ENCODE results near the gene IL36A.

The IL36A gene

DNA sequence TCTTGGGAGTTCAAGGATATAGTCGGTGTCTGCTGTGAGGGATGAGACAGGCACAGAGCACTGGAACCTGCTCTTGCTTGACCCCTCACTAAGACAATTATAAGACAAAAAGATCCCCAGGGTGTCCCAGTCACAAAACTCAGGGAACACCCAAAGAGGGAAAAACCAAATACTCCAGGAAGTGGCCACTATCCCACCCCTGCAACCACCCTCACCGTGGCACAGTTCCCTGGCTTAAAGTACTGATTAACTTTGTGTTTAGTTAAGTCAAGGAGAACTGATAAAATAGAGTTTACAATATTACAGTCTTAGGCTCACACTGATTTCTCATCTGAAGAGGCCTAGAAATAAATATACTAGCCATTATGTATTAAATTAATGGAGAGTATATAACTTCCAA, 33.9 kb downstream of the IL36A start:
- H3K4ac ChIP-seq (ENCODE audit: low read depth in 1 of 2, low read length in 2 of 2) = no peak overlapping the region
- H3K4me1 ChIP-seq (ENCODE audit: control insufficient read depth, insufficient read depth, low read depth, low read length) = no peaks in the 10 kb centered on the region
- no peak overlapping the region for H4K8ac ChIP-seq (ENCODE audit: low read length)
- no peak overlapping the region for H2BK5ac ChIP-seq (ENCODE audit: low read depth, low read length, poor library complexity, severe bottlenecking)
- no peak overlapping the region for H3K27ac ChIP-seq (ENCODE audit: low read length, poor library complexity, severe bottlenecking)
- peaks cover 21 to 23% of the 10 kb centered on the region in 2 experiments for H3K27me3 ChIP-seq (ENCODE audit: control insufficient read depth in 1 of 2, insufficient read depth in 1 of 2, low read length in 2 of 2)
- no peak overlapping the region for H2BK15ac ChIP-seq (ENCODE audit: low read depth, poor library complexity, severe bottlenecking)
- H2BK12ac ChIP-seq (ENCODE audit: low read length in 2 of 2) = no peak overlapping the region
- H3K14ac ChIP-seq (ENCODE audit: low read length in 2 of 2) = no peak overlapping the region
- no peaks in the 10 kb centered on the region for H3K9me3 ChIP-seq (ENCODE audit: control insufficient read depth, low read length)
- H2BK120ac ChIP-seq (ENCODE audit: low read depth, low read length) = no peak overlapping the region
- H2AFZ ChIP-seq (ENCODE audit: low read depth, low read length) = no peak overlapping the region
- H3K18ac ChIP-seq (ENCODE audit: low read depth in 1 of 2, low read length in 2 of 2) = no peak overlapping the region
- WGBS = 94% methylated on average over 1 of the region's 2 CpGs
- DNase-seq = no peak
- H3K4me3 ChIP-seq (ENCODE audit: insufficient read depth in 1 of 2, low read depth in 1 of 2, low read length in 2 of 2) = no peak overlapping the region
- no peak overlapping the region for H3K4me2 ChIP-seq (ENCODE audit: low read length, poor library complexity, severe bottlenecking)
- H4K91ac ChIP-seq (ENCODE audit: low read length) = no peak overlapping the region
- no peak overlapping the region for H3K9ac ChIP-seq (ENCODE audit: low read length)
- H3K23ac ChIP-seq (ENCODE audit: low read length in 2 of 2) = no peak overlapping the region
- H2AK5ac ChIP-seq (ENCODE audit: low read length, severe bottlenecking) = no peak overlapping the region
- no peaks in the 10 kb centered on the region for H3K79me1 ChIP-seq (replicated peaks; ENCODE audit: low read length, poor library complexity, severe bottlenecking)
- H3K36me3 ChIP-seq (ENCODE audit: control insufficient read depth in 1 of 2, insufficient read depth in 2 of 2, low read depth in 1 of 2, low read length in 2 of 2) = no peaks in the 10 kb centered on the region

- Histone ChIP-seq H3K18ac (ENCODE audit: low read depth in 1 of 2, low read length in 2 of 2) (no peak overlapping the region), H3K27me3 (ENCODE audit: control insufficient read depth in 1 of 2, insufficient read depth in 1 of 2, low read length in 2 of 2) (peaks cover 16 to 21% of the 10 kb centered on the region in 2 experiments)
- WGBS = 27% methylated on average over 5 of the region's 5 CpGs
These were observed 34.5 kb downstream of the IL36A start for GRCh38 chr2:113039719-113040118.

GRCh38 chr2:113041871-113042270, 36.6 kb downstream of the IL36A start:
- Histone ChIP-seq H4K8ac (ENCODE audit: low read length) (no peak overlapping the region), H2BK120ac (ENCODE audit: low read depth, low read length) (no peak overlapping the region), H3K9me3 (ENCODE audit: control insufficient read depth, low read length) (peaks cover 5% of the 10 kb centered on the region), H3K23ac (ENCODE audit: low read length in 2 of 2) (no peak overlapping the region), H3K4ac (ENCODE audit: low read depth in 1 of 2, low read length in 2 of 2) (no peak overlapping the region), H3K4me3 (ENCODE audit: insufficient read depth in 1 of 2, low read depth in 1 of 2, low read length in 2 of 2) (no peak overlapping the region), H3K27me3 (ENCODE audit: control insufficient read depth in 1 of 2, insufficient read depth in 1 of 2, low read length in 2 of 2) (peaks cover 10 to 15% of the 10 kb centered on the region in 2 experiments), H3K18ac (ENCODE audit: low read depth in 1 of 2, low read length in 2 of 2) (no peak overlapping the region), H3K27ac (ENCODE audit: low read length, poor library complexity, severe bottlenecking) (no peak overlapping the region), H3K4me2 (ENCODE audit: low read length, poor library complexity, severe bottlenecking) (no peak overlapping the region), H2BK5ac (ENCODE audit: low read depth, low read length, poor library complexity, severe bottlenecking) (no peak overlapping the region), H2BK12ac (ENCODE audit: low read length in 2 of 2) (no peak overlapping the region), H2AFZ (ENCODE audit: low read depth, low read length) (no peak overlapping the region), H2BK15ac (ENCODE audit: low read depth, poor library complexity, severe bottlenecking) (no peak overlapping the region), H3K4me1 (ENCODE audit: control insufficient read depth, insufficient read depth, low read depth, low read length) (no peaks in the 10 kb centered on the region), H3K9ac (ENCODE audit: low read length) (no peak overlapping the region), H2AK5ac (ENCODE audit: low read length, severe bottlenecking) (no peak overlapping the region), H3K36me3 (ENCODE audit: control insufficient read depth in 1 of 2, insufficient read depth in 2 of 2, low read depth in 1 of 2, low read length in 2 of 2) (no peaks in the 10 kb centered on the region), H3K14ac (ENCODE audit: low read length in 2 of 2) (no peak overlapping the region), H4K91ac (ENCODE audit: low read length) (no peak overlapping the region), H3K79me1 (replicated peaks; ENCODE audit: low read length, poor library complexity, severe bottlenecking) (no peaks in the 10 kb centered on the region)
- WGBS = 57% methylated on average over 4 of the region's 5 CpGs
- no peak for DNase-seq

More at GRCh38 chr2:113039719-113040118, 34.5 kb downstream of the IL36A start:
- Histone ChIP-seq H3K4me2 (ENCODE audit: low read length, poor library complexity, severe bottlenecking) (no peak overlapping the region), H3K4me3 (ENCODE audit: insufficient read depth in 1 of 2, low read depth in 1 of 2, low read length in 2 of 2) (no peak overlapping the region), H3K14ac (ENCODE audit: low read length in 2 of 2) (no peak overlapping the region), H2AFZ (ENCODE audit: low read depth, low read length) (no peak overlapping the region), H3K4ac (ENCODE audit: low read depth in 1 of 2, low read length in 2 of 2) (no peak overlapping the region), H4K91ac (ENCODE audit: low read length) (no peak overlapping the region), H2BK15ac (ENCODE audit: low read depth, poor library complexity, severe bottlenecking) (no peak overlapping the region), H3K79me1 (replicated peaks; ENCODE audit: low read length, poor library complexity, severe bottlenecking) (no peaks in the 10 kb centered on the region), H2BK120ac (ENCODE audit: low read depth, low read length) (no peak overlapping the region), H3K23ac (ENCODE audit: low read length in 2 of 2) (no peak overlapping the region), H3K9ac (ENCODE audit: low read length) (no peak overlapping the region), H4K8ac (ENCODE audit: low read length) (no peak overlapping the region), H3K27ac (ENCODE audit: low read length, poor library complexity, severe bottlenecking) (no peak overlapping the region), H2BK5ac (ENCODE audit: low read depth, low read length, poor library complexity, severe bottlenecking) (no peak overlapping the region), H2BK12ac (ENCODE audit: low read length in 2 of 2) (no peak overlapping the region), H3K9me3 (ENCODE audit: control insufficient read depth, low read length) (no peaks in the 10 kb centered on the region), H3K4me1 (ENCODE audit: control insufficient read depth, insufficient read depth, low read depth, low read length) (no peaks in the 10 kb centered on the region), H2AK5ac (ENCODE audit: low read length, severe bottlenecking) (no peak overlapping the region), H3K36me3 (ENCODE audit: control insufficient read depth in 1 of 2, insufficient read depth in 2 of 2, low read depth in 1 of 2, low read length in 2 of 2) (no peaks in the 10 kb centered on the region)
- no peak for DNase-seq

- Histone ChIP-seq H2BK120ac (ENCODE audit: low read depth, low read length) (no peak overlapping the region), H3K18ac (ENCODE audit: low read depth in 1 of 2, low read length in 2 of 2) (no peak overlapping the region), H3K4me3 (ENCODE audit: insufficient read depth in 1 of 2, low read depth in 1 of 2, low read length in 2 of 2) (no peak overlapping the region), H4K8ac (ENCODE audit: low read length) (no peak overlapping the region), H4K91ac (ENCODE audit: low read length) (no peak overlapping the region), H3K14ac (ENCODE audit: low read length in 2 of 2) (no peak overlapping the region), H2BK5ac (ENCODE audit: low read depth, low read length, poor library complexity, severe bottlenecking) (no peak overlapping the region), H3K4me2 (ENCODE audit: low read length, poor library complexity, severe bottlenecking) (no peak overlapping the region), H3K9me3 (ENCODE audit: control insufficient read depth, low read length) (peaks cover 9% of the 10 kb centered on the region), H3K4me1 (ENCODE audit: control insufficient read depth, insufficient read depth, low read depth, low read length) (no peaks in the 10 kb centered on the region), H3K9ac (ENCODE audit: low read length) (no peak overlapping the region), H2AK5ac (ENCODE audit: low read length, severe bottlenecking) (no peak overlapping the region), H3K36me3 (ENCODE audit: control insufficient read depth in 1 of 2, insufficient read depth in 2 of 2, low read depth in 1 of 2, low read length in 2 of 2) (no peaks in the 10 kb centered on the region), H2BK12ac (ENCODE audit: low read length in 2 of 2) (no peak overlapping the region), H3K23ac (ENCODE audit: low read length in 2 of 2) (no peak overlapping the region), H3K79me1 (replicated peaks; ENCODE audit: low read length, poor library complexity, severe bottlenecking) (no peaks in the 10 kb centered on the region), H3K4ac (ENCODE audit: low read depth in 1 of 2, low read length in 2 of 2) (no peak overlapping the region), H2AFZ (ENCODE audit: low read depth, low read length) (no peak overlapping the region), H3K27ac (ENCODE audit: low read length, poor library complexity, severe bottlenecking) (no peak overlapping the region), H3K27me3 (ENCODE audit: control insufficient read depth in 1 of 2, insufficient read depth in 1 of 2, low read length in 2 of 2) (peaks cover 4 to 7% of the 10 kb centered on the region in 2 experiments), H2BK15ac (ENCODE audit: low read depth, poor library complexity, severe bottlenecking) (no peak overlapping the region)
- no peak for DNase-seq
- WGBS = 100% methylated on average over 1 of the region's 5 CpGs
These were observed 41.2 kb downstream of the IL36A start for GRCh38 chr2:113046465-113046864.
